ENCODE measurements around the gene SLC35E2B.

The SLC35E2B gene

DNA sequence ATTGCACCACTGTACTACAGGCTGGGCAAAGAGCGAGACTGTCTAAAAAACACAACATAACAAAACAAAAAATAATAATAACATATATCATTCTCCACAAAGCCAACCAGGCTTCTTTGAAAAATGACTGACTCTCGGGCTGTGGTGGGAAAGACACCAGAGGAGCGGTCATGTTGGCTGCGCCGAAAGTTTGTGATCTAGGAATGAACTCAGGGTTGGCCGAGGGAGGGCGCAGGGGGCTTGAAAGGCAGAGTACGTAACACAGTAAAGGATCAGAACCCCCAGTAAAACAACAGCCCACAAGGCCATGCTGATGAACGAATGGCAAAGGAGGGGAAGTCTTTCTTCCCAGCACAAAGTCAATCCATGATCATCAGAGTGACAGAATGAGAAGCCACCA, 4.7 kb downstream of the SLC35E2B start:
- no peak overlapping the region for H3K4me3 ChIP-seq (ENCODE audit: low read depth, low read length)
- no peak for DNase-seq (ENCODE audit: low read depth)
- TF ChIP-seq, protein P1, sequence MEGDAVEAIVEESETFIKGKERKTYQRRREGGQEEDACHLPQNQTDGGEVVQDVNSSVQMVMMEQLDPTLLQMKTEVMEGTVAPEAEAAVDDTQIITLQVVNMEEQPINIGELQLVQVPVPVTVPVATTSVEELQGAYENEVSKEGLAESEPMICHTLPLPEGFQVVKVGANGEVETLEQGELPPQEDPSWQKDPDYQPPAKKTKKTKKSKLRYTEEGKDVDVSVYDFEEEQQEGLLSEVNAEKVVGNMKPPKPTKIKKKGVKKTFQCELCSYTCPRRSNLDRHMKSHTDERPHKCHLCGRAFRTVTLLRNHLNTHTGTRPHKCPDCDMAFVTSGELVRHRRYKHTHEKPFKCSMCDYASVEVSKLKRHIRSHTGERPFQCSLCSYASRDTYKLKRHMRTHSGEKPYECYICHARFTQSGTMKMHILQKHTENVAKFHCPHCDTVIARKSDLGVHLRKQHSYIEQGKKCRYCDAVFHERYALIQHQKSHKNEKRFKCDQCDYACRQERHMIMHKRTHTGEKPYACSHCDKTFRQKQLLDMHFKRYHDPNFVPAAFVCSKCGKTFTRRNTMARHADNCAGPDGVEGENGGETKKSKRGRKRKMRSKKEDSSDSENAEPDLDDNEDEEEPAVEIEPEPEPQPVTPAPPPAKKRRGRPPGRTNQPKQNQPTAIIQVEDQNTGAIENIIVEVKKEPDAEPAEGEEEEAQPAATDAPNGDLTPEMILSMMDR (IDR thresholded peaks at IDR 0.05; ENCODE audit: control insufficient read depth, extremely low read depth, insufficient read depth) = no peak

DNA sequence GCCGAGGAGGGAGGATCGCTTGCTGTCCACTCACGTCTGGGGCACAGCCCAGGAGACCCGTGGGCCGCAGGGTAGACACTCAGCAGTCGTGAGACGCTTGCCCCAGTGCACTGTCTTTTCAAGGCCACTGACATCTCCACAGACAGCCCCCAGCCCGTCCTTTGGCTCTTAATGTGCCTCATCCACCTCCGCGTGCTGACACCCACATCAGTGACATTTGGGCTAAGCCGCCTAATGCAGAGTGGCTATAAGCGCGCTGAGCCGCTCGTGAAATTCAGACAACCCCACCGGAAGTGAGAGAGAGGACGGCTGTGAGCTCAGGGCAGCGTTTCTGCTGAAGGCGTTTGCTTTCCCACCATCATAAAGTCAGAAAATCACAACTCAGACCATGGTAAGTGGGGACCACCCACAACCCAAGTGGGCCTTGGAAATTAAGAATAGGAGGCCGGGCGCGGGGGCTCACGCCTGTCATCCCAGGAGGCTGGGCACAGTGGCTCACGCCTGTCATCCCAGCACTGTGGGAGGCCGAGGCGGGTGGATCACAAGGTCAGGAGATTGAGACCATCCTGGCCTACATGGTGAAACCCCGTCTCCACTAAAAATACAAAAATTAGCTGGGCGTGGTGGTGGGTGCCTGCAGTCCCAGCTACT, 8.4 kb downstream of the SLC35E2B start:
- H3K4me3 ChIP-seq (ENCODE audit: low read depth, low read length) = no peak overlapping the region
- no peak for DNase-seq (ENCODE audit: low read depth)
- TF ChIP-seq, protein P1 (IDR thresholded peaks at IDR 0.05; ENCODE audit: control insufficient read depth, extremely low read depth, insufficient read depth) = no peak

DNA sequence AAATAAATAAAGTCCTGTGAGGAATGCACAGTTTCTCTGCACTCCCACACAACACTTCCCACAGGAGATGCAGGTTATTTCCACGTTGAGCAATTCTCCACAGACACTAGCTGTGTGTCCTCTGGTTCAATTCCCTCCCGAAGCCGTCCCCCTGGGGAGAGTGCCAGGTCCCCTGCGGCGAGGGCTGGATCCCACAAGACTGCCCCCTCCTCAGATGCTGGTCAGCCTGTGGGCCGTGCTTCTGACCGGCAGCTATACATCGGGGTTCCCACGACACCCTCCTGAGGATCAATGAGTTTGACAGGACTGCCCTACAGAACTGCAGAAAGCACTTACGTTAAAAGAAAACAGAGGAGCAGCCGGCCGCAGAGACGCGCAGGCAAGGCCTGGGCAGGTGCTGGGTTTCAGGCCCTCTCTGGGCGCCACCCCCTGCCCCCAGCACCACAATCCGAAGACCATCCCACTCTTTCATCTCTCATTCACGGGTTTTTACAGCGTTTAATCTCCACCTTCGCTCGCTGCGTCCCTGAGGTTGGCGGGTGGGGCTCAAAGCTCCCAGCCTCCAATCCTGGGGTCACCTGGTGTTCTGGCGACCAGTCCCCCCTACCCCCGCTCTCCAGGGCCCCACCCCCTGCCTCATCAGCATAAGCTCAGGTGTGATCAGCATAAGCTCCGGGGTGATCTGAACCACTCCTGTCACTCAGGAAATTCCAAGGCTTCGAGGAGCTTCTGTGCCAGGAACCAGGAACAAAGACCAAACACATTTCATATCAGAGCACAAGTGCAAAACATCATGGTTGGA, 9.3 kb downstream of the SLC35E2B start:
- DNase-seq (ENCODE audit: low read depth) = no peak
- no peak overlapping the region for H3K4me3 ChIP-seq (ENCODE audit: low read depth, low read length)
- TF ChIP-seq, protein P1 (IDR thresholded peaks at IDR 0.05; ENCODE audit: control insufficient read depth, extremely low read depth, insufficient read depth) = no peak

DNA sequence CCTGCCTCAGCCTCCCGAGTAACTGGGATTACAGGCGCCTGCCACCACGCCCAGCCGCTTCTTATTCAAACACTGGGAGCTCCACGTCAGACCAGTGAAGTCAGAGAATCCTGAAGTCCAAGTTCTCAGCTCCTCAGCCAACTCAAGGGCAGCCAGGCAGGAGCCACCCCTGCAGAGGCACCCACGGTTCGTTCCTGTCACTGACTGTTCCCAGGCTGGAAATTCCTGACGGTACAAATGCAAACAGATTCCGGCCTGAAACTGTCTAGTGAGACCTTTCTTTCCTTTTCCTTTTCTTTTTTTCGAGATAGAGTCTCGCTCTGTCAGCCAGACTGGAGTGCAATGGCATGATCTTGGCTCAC, 11.7 kb downstream of the SLC35E2B start:
- TF ChIP-seq, protein P1 (IDR thresholded peaks at IDR 0.05; ENCODE audit: control insufficient read depth, extremely low read depth, insufficient read depth) = no peak
- peak; percentile 10 for DNase-seq (ENCODE audit: low read depth)
- no peak overlapping the region for H3K4me3 ChIP-seq (ENCODE audit: low read depth, low read length)

DNA sequence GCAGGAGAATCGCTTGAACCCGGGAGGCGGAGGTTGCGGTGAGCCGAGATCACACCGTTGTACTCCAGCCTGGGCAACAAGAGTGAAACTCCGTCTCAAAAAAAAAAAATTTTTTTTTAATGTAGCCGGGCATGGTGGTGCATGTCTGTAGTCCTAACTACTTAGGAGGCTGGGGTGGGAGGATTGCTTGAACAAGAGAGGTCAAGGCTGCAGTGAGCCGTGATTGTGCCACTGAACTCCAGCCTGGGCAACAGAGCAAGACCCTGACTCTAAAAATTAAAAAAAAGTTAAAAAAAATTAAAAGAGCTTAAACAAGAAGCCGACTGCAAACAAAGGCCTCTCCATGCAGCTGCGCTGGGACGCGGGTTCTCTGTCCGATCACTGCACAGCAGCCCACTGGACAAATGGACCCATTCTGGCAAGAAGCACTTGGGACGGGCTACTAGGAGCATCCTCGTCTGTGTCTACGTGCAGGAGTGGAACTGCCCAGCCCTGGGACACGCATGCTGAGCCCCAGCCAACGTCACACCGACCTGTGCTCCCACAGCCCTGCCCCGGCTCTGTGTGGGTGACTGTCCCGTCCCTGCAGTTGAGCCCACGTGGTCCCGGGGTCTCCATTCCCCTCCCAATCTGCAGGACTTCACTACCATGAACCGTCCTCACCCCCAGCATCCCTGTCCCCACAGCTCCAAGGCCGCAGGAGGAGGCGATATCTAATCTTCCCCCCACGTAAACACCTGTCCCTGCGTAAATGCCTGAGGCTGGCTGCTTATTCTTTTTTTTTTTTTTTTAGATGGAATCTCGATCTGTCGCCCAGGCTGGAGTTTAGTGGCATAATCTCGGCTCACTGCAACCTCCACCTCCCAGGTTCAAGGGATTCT, 12.3 kb downstream of the SLC35E2B start:
- DNase-seq (ENCODE audit: low read depth) = no peak
- TF ChIP-seq, protein P1 (IDR thresholded peaks at IDR 0.05; ENCODE audit: control insufficient read depth, extremely low read depth, insufficient read depth) = no peak
- no peak overlapping the region for H3K4me3 ChIP-seq (ENCODE audit: low read depth, low read length)

DNA sequence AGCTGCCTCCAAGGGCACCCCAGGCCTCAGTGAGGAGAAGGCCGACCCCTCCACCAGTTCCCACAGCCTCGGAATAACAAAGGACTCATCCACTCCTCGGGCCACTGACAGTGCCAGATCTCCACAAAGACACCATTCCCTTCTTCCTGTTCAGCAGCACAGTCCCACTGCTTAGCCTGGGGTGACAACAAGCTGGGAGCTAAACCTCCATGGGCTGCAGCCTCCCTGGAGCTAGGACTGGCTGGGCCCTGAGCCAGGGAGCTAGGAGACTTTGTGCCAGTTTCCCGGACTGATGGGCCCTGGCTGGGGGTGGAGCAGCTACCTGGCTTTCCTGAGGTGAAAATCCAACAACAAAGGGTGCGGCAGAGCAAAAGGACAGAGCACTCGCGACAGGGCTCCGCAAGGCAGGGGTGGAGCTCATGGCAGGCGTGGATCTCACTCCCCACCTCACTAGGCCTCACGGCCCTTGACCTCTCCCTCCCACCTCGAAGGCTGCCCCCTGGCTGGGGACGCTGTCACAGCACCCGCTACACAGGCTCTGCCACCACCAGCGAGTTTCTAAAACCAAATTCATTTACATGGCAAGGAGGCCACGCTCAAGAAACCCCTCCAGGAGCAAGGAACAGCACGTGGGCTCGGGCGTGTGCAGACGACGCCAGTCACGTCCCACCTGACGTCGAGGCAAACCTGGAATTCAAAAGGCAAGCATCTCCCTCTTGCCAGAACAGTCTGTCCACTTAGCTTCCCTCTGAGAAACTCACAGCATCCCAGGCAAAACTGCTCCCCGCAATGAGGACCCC, 13.8 kb downstream of the SLC35E2B start:
- peak; percentile 35 for DNase-seq (ENCODE audit: low read depth)
- TF ChIP-seq, protein P1 (IDR thresholded peaks at IDR 0.05; ENCODE audit: control insufficient read depth, extremely low read depth, insufficient read depth) = peak; percentile 65
- no peak overlapping the region for H3K4me3 ChIP-seq (ENCODE audit: low read depth, low read length)

Data from LNCaP clone FGC (cell line).